ENCODE measurements around the gene IL22.
A peak's percentile ranks its signal among the peaks of the same experiment; 100 is the strongest.

IL22 gene

GRCh38 chr12:68223067-68223747 is 30.2 kb downstream of the IL22 start:
- H3K4me1 ChIP-seq (ENCODE audit: control insufficient read depth, insufficient read depth, low read length) = no peaks in the 10 kb centered on the region
- H3K27ac ChIP-seq (ENCODE audit: extremely low read depth, low read depth, low read length) = no peak overlapping the region
- TF ChIP-seq SCRT2 (tag by site-specific recombination; IDR thresholded peaks at IDR 0.05) (peak; percentile 89), ZFHX2 (tag by site-specific recombination; conservative IDR thresholded peaks at IDR 0.05) (peak; percentile 28; the same call in 1 of the 2 replicates), ZNF2 (tag by site-specific recombination; IDR thresholded peaks at IDR 0.05) (peak; percentile 70), CTCF (tag by site-specific recombination; IDR thresholded peaks at IDR 0.05) (peak; percentile 92), ZNF324 (tag by site-specific recombination; IDR thresholded peaks at IDR 0.05) (0 out of 2 replicates have a peak, but pooled peaks have one; percentile 49), KLF10 (tag by site-specific recombination; IDR thresholded peaks at IDR 0.05) (peak; percentile 97), KLF9 (tag by site-specific recombination; IDR thresholded peaks at IDR 0.05; ENCODE audit: low read depth) (peak; percentile 69; the same call in 1 of the 2 replicates), ZNF654 (tag by site-specific recombination; IDR thresholded peaks at IDR 0.05; ENCODE audit: low read depth) (peak; percentile 100), ZNF610 (tag by site-specific recombination; IDR thresholded peaks at IDR 0.05; ENCODE audit: borderline replicate concordance) (peak; percentile 93; the same call in 1 of the 2 replicates), BCL6B (tag by site-specific recombination; IDR thresholded peaks at IDR 0.05) (no peak), ZNF501 (tag by site-specific recombination; IDR thresholded peaks at IDR 0.05) (peak; percentile 52; the same call in 1 of the 2 replicates), IKZF3 (tag by site-specific recombination; IDR thresholded peaks at IDR 0.05) (0 out of 2 replicates have a peak, but pooled peaks have one; percentile 18), SCRT1 (tag by site-specific recombination; IDR thresholded peaks at IDR 0.05; ENCODE audit: borderline replicate concordance) (peak; percentile 54; the same call in 1 of the 2 replicates), WT1 (tag by site-specific recombination; IDR thresholded peaks at IDR 0.05) (no peak), SP2 (tag by site-specific recombination; IDR thresholded peaks at IDR 0.05) (0 out of 2 replicates have a peak, but pooled peaks have one; percentile 14), SP3 (tag by site-specific recombination; IDR thresholded peaks at IDR 0.05) (peak; percentile 30; the same call in 1 of the 2 replicates), ZNF660 (tag by site-specific recombination; IDR thresholded peaks at IDR 0.05) (peak; percentile 76; the same call in 1 of the 2 replicates), SP7 (tag by site-specific recombination; IDR thresholded peaks at IDR 0.05) (peak; percentile 47; the same call in 1 of the 2 replicates), HOXA7 (CRISPR knock-in tag; IDR thresholded peaks at IDR 0.05; ENCODE audit: borderline replicate concordance) (no peak), ZNF169 (tag by site-specific recombination; IDR thresholded peaks at IDR 0.05) (no peak), TRIM28 (IDR thresholded peaks at IDR 0.05; ENCODE audit: borderline replicate concordance, low read length) (peak; percentile 53; the same call in 1 of the 2 replicates), ZEB2 (tag by site-specific recombination; IDR thresholded peaks at IDR 0.05) (no peak)
- POLR2A ChIA-PET = no interaction called here
- no peaks in the 10 kb centered on the region for H3K36me3 ChIP-seq (ENCODE audit: control insufficient read depth in 2 of 2, insufficient read depth in 1 of 2, low read length in 2 of 2)
- no peak overlapping the region for H3K4me3 ChIP-seq (ENCODE audit: low read depth, low read length)
- H3K9me3 ChIP-seq (ENCODE audit: control insufficient read depth, insufficient read depth, low read depth, low read length) = no peaks in the 10 kb centered on the region
- CTCF ChIA-PET = interaction anchor here (0.5 to 5.1 kb wide), 37 partner anchors 8 to 892 kb away, joined by 3 to 89 read pairs (median 3); no protein-coding TSS in a partner anchor

GRCh38 chr12:68222326-68222725 is 31.1 kb downstream of the IL22 start:
- H3K4me1 ChIP-seq (ENCODE audit: control insufficient read depth, insufficient read depth, low read length) = no peaks in the 10 kb centered on the region
- TF ChIP-seq ZNF837 (tag by site-specific recombination; IDR thresholded peaks at IDR 0.05) (no peak), PRDM4 (tag by site-specific recombination; IDR thresholded peaks at IDR 0.05) (no peak), ZNF488 (tag by site-specific recombination; IDR thresholded peaks at IDR 0.05) (no peak), OVOL3 (tag by site-specific recombination; IDR thresholded peaks at IDR 0.05) (no peak), ZNF184 (tag by site-specific recombination; IDR thresholded peaks at IDR 0.05) (no peak), ZNF560 (tag by site-specific recombination; IDR thresholded peaks at IDR 0.05; ENCODE audit: borderline replicate concordance) (no peak), GLI4 (tag by site-specific recombination; IDR thresholded peaks at IDR 0.05) (no peak), ZNF596 (tag by site-specific recombination; IDR thresholded peaks at IDR 0.05) (no peak)

More at GRCh38 chr12:68222326-68222725, 31.1 kb downstream of the IL22 start:
- H3K36me3 ChIP-seq (ENCODE audit: control insufficient read depth in 2 of 2, insufficient read depth in 1 of 2, low read length in 2 of 2) = no peaks in the 10 kb centered on the region
- CTCF ChIA-PET = interaction anchor here (0.6 to 5.1 kb wide), 23 partner anchors 8 to 606 kb away, joined by 3 to 89 read pairs (median 4); no protein-coding TSS in a partner anchor
- no peak overlapping the region for H3K27ac ChIP-seq (ENCODE audit: extremely low read depth, low read depth, low read length)
- no peak overlapping the region for H3K4me3 ChIP-seq (ENCODE audit: low read depth, low read length)
- POLR2A ChIA-PET = interaction anchor here (0.5 kb wide), 1 partner anchor 92 kb away, joined by 6 read pairs; no protein-coding TSS in a partner anchor
- H3K9me3 ChIP-seq (ENCODE audit: control insufficient read depth, insufficient read depth, low read depth, low read length) = no peaks in the 10 kb centered on the region
